Measurements from ENCODE around the gene EBNA1BP2. TPM values are rescaled to one million over a fixed set of nuclear protein-coding genes. Genes with fewer than 3 reads are reported as not detected.

The EBNA1BP2 gene
- total RNA-seq, 1 donor from 2014 or later: 28.1 TPM

DNA sequence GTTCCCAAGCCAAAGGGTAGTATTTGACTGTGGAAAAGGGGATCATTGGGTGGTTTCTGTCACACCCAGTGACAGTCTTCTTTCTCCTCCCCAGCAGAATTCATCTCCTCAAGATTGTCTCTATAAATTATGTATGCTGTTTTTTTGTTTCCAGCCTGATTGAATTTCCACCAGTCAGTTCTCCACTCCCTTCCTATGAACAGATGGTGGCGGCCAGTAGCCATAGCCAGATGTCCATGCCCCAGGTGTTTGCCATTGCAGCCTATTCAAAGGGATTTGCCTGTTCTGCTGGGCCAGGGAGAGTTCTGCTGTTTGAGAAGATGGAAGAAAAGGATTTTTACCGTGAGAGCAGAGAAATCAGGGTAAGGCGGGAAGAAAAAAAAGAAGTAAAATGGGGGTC lies 12.9 kb upstream of the EBNA1BP2 start:
- DNase-seq (no peak), ATAC-seq (no peak)
- intact Hi-C loops (cut with DNase I): no loop called here
- TF ChIP-seq, protein P1, sequence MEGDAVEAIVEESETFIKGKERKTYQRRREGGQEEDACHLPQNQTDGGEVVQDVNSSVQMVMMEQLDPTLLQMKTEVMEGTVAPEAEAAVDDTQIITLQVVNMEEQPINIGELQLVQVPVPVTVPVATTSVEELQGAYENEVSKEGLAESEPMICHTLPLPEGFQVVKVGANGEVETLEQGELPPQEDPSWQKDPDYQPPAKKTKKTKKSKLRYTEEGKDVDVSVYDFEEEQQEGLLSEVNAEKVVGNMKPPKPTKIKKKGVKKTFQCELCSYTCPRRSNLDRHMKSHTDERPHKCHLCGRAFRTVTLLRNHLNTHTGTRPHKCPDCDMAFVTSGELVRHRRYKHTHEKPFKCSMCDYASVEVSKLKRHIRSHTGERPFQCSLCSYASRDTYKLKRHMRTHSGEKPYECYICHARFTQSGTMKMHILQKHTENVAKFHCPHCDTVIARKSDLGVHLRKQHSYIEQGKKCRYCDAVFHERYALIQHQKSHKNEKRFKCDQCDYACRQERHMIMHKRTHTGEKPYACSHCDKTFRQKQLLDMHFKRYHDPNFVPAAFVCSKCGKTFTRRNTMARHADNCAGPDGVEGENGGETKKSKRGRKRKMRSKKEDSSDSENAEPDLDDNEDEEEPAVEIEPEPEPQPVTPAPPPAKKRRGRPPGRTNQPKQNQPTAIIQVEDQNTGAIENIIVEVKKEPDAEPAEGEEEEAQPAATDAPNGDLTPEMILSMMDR (IDR thresholded peaks at IDR 0.05): no peak
- Histone ChIP-seq H3K27ac (no peak overlapping the region), H3K9me3 (no peaks in the 10 kb centered on the region), H3K36me3 (no peaks in the 10 kb centered on the region), H3K27me3 (no peaks in the 10 kb centered on the region), H3K4me3 (no peak overlapping the region), H3K4me1 (no peaks in the 10 kb centered on the region)

DNA sequence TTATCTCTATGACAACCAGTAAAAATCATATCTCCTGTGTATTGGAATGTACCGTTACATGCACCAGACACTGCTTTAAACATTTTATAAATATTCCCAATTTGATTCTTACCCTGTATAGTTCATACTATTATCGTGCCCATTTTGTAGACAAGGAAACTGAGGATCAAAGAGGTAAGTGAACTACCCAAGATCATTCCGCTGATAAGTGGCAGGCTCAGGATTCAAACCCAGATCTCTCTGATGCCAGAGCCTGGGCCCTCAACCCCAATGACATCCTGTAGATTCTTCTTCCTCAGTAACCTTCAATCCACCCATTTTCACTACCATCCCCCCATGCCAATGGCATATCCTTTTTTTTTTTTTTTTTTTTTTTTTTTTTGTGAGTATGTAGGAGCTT lies 12.3 kb upstream of the EBNA1BP2 start:
- DNase-seq (no peak), ATAC-seq (no peak)
- TF ChIP-seq, protein P1 (IDR thresholded peaks at IDR 0.05): no peak
- intact Hi-C loops (cut with DNase I): no loop called here
- Histone ChIP-seq H3K27ac (no peak overlapping the region), H3K4me3 (no peak overlapping the region), H3K4me1 (no peaks in the 10 kb centered on the region), H3K36me3 (no peaks in the 10 kb centered on the region), H3K27me3 (no peaks in the 10 kb centered on the region), H3K9me3 (no peaks in the 10 kb centered on the region)

DNA sequence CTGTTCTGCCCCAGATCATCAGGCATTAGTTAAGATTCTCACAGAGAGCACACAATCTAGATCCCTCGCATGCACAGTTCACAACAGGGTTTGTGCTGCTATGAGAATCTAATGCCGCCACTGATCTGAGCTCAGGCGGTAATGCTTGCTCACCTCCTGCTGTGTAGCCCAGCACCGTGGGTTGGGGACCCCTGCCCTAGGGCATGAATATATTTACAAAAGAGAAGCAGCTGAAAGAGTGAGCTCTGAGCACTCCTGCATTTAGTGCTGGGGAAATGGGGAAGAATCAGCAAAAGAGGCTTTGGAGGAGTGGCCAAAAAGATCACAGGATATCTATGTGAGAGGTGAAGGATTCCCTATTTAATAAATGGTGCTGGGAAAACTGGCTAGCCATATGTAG lies 5.6 kb upstream of the EBNA1BP2 start:
- H3K27ac ChIP-seq: no peak overlapping the region
- H3K27me3 ChIP-seq: no peaks in the 10 kb centered on the region
- intact Hi-C loops (cut with DNase I): no loop called here
- ATAC-seq: no peak
- H3K4me3 ChIP-seq: no peak overlapping the region
- DNase-seq: no peak
- H3K4me1 ChIP-seq: peaks cover 3% of the 10 kb centered on the region
- TF ChIP-seq, protein P1 (IDR thresholded peaks at IDR 0.05): no peak
- H3K36me3 ChIP-seq: no peaks in the 10 kb centered on the region
- no peaks in the 10 kb centered on the region for H3K9me3 ChIP-seq

DNA sequence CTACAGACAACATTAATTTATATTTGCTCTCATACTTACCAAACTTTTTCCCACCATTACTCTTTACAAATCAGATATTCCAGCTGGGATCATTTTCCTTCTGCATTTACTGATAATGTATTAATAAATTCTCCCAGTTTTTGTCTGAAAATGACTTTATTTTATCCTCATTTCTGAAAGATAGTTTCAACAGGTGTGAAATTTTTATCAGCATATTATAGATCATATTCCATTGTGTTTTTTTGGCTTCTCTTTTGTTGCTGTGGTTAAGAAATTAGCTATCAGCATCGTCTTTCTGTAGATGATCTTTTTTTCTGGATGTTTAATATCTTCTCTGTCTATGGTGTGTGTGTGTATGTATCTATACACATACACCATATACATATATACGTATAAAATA lies 2.8 kb upstream of the EBNA1BP2 start:
- no peak for ATAC-seq
- TF ChIP-seq, protein P1 (IDR thresholded peaks at IDR 0.05): no peak
- peaks cover 6% of the 10 kb centered on the region for H3K36me3 ChIP-seq
- no peak overlapping the region for H3K4me3 ChIP-seq
- no peaks in the 10 kb centered on the region for H3K9me3 ChIP-seq
- no peaks in the 10 kb centered on the region for H3K27me3 ChIP-seq
- peaks cover 14% of the 10 kb centered on the region for H3K4me1 ChIP-seq
- DNase-seq: no peak
- intact Hi-C loops (cut with DNase I): no loop called here
- H3K27ac ChIP-seq: no peak overlapping the region

DNA sequence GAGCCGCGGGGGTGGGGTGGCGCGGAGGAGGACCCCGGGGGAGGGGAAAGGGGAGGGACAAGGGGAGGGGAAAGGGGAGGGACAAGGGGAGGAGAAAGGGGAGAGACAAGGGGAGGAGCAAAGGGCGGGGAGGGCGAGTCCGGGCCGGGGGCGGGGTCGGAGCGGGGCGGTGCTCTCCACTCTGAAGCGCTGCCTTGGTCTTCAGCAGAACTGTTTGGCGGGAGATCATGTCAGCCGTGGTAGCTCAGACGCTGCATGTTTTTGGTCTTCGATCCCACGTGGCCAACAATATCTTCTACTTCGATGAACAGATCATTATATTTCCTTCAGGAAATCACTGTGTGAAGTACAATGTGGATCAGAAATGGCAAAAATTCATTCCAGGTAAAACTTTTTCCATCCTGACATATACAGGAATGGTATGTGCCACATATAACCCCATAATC lies 460 bp upstream of the EBNA1BP2 start:
- Histone ChIP-seq H3K4me1 (peaks cover 14% of the 10 kb centered on the region), H3K9me3 (no peaks in the 10 kb centered on the region), H3K36me3 (peaks cover 29% of the 10 kb centered on the region), H3K4me3 (peak overlapping the region; percentile 80), H3K27ac (no peak overlapping the region), H3K27me3 (no peaks in the 10 kb centered on the region)
- DNase-seq: peak; percentile 89
- intact Hi-C loops (cut with DNase I): no loop called here
- TF ChIP-seq, protein P1 (IDR thresholded peaks at IDR 0.05): no peak
- peak; percentile 99 for ATAC-seq

DNA sequence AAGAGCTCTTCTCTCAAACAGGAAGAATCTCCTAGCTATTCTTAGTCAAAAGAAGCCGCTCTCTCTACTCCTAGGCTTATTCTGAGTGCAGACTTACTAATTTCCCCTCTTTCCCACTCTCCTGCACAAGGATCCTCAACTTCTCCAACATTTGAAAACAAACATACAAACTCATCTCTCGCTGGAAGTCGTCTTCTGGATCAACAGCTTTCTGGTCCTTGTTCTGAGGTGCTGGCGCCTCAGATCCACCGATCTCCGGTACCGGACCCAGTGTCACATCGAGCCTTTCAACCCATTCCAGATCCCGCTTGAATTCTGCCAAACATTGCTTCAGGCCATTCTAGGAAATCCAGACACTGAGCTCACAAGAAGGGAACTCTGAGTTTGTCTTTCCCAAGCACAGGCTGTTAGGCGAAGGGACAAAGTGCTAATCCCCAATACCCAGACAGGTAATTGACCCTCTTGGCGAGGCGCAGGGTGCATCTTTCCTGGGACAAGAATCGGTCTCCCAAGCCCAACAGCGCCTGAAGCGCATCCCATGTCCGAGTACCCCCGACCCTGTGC lies 696 bp downstream of the EBNA1BP2 start:
- Histone ChIP-seq H3K27me3 (no peaks in the 10 kb centered on the region), H3K9me3 (no peaks in the 10 kb centered on the region), H3K4me1 (peaks cover 14% of the 10 kb centered on the region), H3K4me3 (peak overlapping the region; percentile 80), H3K27ac (peak overlapping the region; percentile 44), H3K36me3 (peaks cover 41% of the 10 kb centered on the region)
- no peak for ATAC-seq
- TF ChIP-seq, protein P1 (IDR thresholded peaks at IDR 0.05): no peak
- intact Hi-C loops (cut with DNase I): no loop called here
- no peak for DNase-seq
